Measurements from ENCODE around the gene KCNK1. TPM values are rescaled to one million over a fixed set of nuclear protein-coding genes. Genes with fewer than 3 reads are reported as not detected.

KCNK1 gene
- total and polyA plus RNA-seq, 2 of the 8 experiments (the other 6 are each of a cell fraction or from before 2014, with no cell fraction given), result 11.9 to 16.5 TPM

DNA sequence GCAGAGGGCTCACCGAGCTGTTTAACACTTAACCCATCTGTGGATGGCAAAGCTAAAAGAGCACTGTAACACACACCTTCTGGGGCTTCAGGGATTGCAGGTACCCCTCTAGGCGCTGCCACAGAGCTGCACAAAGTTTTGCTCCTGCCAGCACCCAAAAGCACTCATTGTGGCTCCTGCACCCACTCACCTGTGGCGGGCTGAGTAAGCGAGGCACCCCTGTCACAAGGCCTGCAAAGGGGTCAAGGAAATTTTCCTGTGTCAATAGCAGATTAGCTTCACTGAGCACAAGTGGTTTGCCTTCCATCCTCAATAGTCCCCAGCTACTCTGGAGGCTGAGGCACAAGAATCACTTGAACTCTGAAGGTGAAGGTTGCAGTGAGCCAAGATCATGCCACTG is 29.5 kb upstream of the KCNK1 start:
- no peak overlapping the region for H3K4ac ChIP-seq (replicated peaks; ENCODE audit: insufficient read length, low read depth, low read length)
- peaks cover 0 to 4% (median 0%) of the 10 kb centered on the region in 4 experiments; a peak in 3 of 7 replicates for H3K27me3 ChIP-seq (replicated peaks in 1 of 4; ENCODE audit: control insufficient read depth in 3 of 4, extremely low read depth in 1 of 4, insufficient read depth in 3 of 4, low read length in 3 of 4)
- no peaks in the 10 kb centered on the region for H3K36me3 ChIP-seq (ENCODE audit: control insufficient read depth in 2 of 4, insufficient read depth in 4 of 4, low read length in 3 of 4)
- H3K27ac ChIP-seq (ENCODE audit: low read depth, low read length), result no peak overlapping the region
- H3K4me1 ChIP-seq (replicated peaks in 1 of 4; ENCODE audit: control insufficient read depth in 3 of 4, insufficient read depth in 4 of 4, low read length in 3 of 4), result peaks cover 0 to 7% (median 2%) of the 10 kb centered on the region in 4 experiments; a peak in 4 of 7 replicates
- H4K8ac ChIP-seq (ENCODE audit: extremely low read depth, insufficient read depth, low read length), result no peak overlapping the region
- H2BK5ac ChIP-seq (ENCODE audit: low read depth, low read length), result no peak overlapping the region
- no peak overlapping the region for H4K5ac ChIP-seq (ENCODE audit: insufficient read length, low read depth, low read length)
- H2BK120ac ChIP-seq (replicated peaks; ENCODE audit: low read depth, low read length), result no peak overlapping the region
- no peak overlapping the region for H2BK12ac ChIP-seq (ENCODE audit: low read depth, low read length)
- H2AFZ ChIP-seq (ENCODE audit: low read length), result no peak overlapping the region
- no peak overlapping the region for H3K9ac ChIP-seq (replicated peaks in 1 of 4; ENCODE audit: extremely low read depth in 1 of 4, low read depth in 3 of 4, low read length in 3 of 4)
- no peaks in the 10 kb centered on the region for H4K20me1 ChIP-seq (replicated peaks in 1 of 2; ENCODE audit: control insufficient read depth in 1 of 2, insufficient read depth in 2 of 2, low read length in 2 of 2)
- H3K79me1 ChIP-seq (ENCODE audit: low read depth, low read length), result no peaks in the 10 kb centered on the region
- POLR2A ChIA-PET (ENCODE audit: partially characterized antibody), result no interaction called here
- no peak overlapping the region for H2AK5ac ChIP-seq (ENCODE audit: low read depth, low read length)
- no peak for DNase-seq (ENCODE audit: low read depth in 1 of 2, low spot score in 2 of 2)
- no peak overlapping the region for H3K4me2 ChIP-seq (ENCODE audit: insufficient read depth in 1 of 2, low read depth in 2 of 2, low read length in 2 of 2)
- FAIRE-seq, result no peak
- no peak overlapping the region for H2BK20ac ChIP-seq (ENCODE audit: low read length)
- H4K91ac ChIP-seq (replicated peaks; ENCODE audit: insufficient read length, low read length), result no peak overlapping the region
- no peak overlapping the region for H3K56ac ChIP-seq (replicated peaks; ENCODE audit: insufficient read length, low read depth, low read length)
- no peaks in the 10 kb centered on the region for H3K9me3 ChIP-seq (ENCODE audit: insufficient read depth in 2 of 2, low read depth in 1 of 2, low read length in 1 of 2)
- no peak overlapping the region for H3K4me3 ChIP-seq (ENCODE audit: extremely low read depth in 1 of 4, insufficient read depth in 2 of 4, low read depth in 3 of 4, low read length in 4 of 4)
- H3K18ac ChIP-seq (ENCODE audit: extremely low read depth, low read length), result no peak overlapping the region
- CTCF ChIA-PET (ENCODE audit: partially characterized antibody), result interaction anchor here (0.6 to 1.2 kb wide), 2 partner anchors 66 to 450 kb away, joined by 3 to 6 read pairs; no protein-coding TSS in a partner anchor
- H3K79me2 ChIP-seq (ENCODE audit: control insufficient read depth in 1 of 2, insufficient read depth in 2 of 2, low read length in 2 of 2), result no peaks in the 10 kb centered on the region
- H3K23me2 ChIP-seq (ENCODE audit: low read depth, low read length), result no peaks in the 10 kb centered on the region
- no peak overlapping the region for H3K14ac ChIP-seq (ENCODE audit: insufficient read length)
- no peak overlapping the region for H2BK15ac ChIP-seq (ENCODE audit: low read length)
- H3K23ac ChIP-seq (ENCODE audit: insufficient read length), result no peak overlapping the region
- 94% methylated on average over 4 of the region's 4 CpGs; no CpG with 5 or more reads in 1 of the 2 experiments for WGBS, 2 experiments (ENCODE audit: extremely low coverage in 1 of 2, insufficient coverage in 1 of 2, insufficient read length in 1 of 2, insufficient replicate concordance in 2 of 2, low coverage in 1 of 2, low lambda C conversion rate in 2 of 2, missing lambda C conversion rate in 1 of 2)
- no peak for TF ChIP-seq NANOG (IDR thresholded peaks at IDR 0.05; ENCODE audit: insufficient read depth, low read depth, low read length, poor library complexity, severe bottlenecking)
- TF ChIP-seq SIN3A (conservative IDR thresholded peaks at IDR 0.05 in 1 of 2, IDR thresholded peaks at IDR 0.05 in 1 of 2; ENCODE audit: low read depth in 1 of 2, low read length in 2 of 2), result no peak
- TF ChIP-seq TEAD4 (IDR thresholded peaks at IDR 0.05; ENCODE audit: low read depth, low read length), result no peak
- TF ChIP-seq PHF8 (conservative IDR thresholded peaks at IDR 0.05; ENCODE audit: low read depth, low read length), result no peak
- no peak for TF ChIP-seq JUN (IDR thresholded peaks at IDR 0.05; ENCODE audit: low read depth, low read length)
- no peak for TF ChIP-seq CHD2 (IDR thresholded peaks at IDR 0.05; ENCODE audit: low read length)
- TF ChIP-seq, protein P1, sequence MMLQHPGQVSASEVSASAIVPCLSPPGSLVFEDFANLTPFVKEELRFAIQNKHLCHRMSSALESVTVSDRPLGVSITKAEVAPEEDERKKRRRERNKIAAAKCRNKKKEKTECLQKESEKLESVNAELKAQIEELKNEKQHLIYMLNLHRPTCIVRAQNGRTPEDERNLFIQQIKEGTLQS (IDR thresholded peaks at IDR 0.05; ENCODE audit: insufficient read depth, low read depth, low read length), result no peak
- TF ChIP-seq SAP30 (IDR thresholded peaks at IDR 0.05; ENCODE audit: insufficient read depth, insufficient replicate concordance, low read length), result no peak
- no peak for TF ChIP-seq FOSL1 (IDR thresholded peaks at IDR 0.05; ENCODE audit: insufficient read depth, low read depth, low read length)
- no peak for TF ChIP-seq RXRA (IDR thresholded peaks at IDR 0.05; ENCODE audit: insufficient read depth, low read depth, low read length)
- no peak for TF ChIP-seq SRF (IDR thresholded peaks at IDR 0.05; ENCODE audit: low read depth, low read length)
- no peak for TF ChIP-seq SP1 (IDR thresholded peaks at IDR 0.05; ENCODE audit: low read depth, low read length)
- no peak for TF ChIP-seq MAFK (IDR thresholded peaks at IDR 0.05; ENCODE audit: low read depth, low read length)
- no peak for TF ChIP-seq GTF2F1 (IDR thresholded peaks at IDR 0.05; ENCODE audit: borderline replicate concordance, low read depth, low read length)

All from H1 (cell line).